Prostate gland (tissue), 2 donors: ENCODE data around the gene CTF1. TPM values are rescaled to one million over a fixed set of nuclear protein-coding genes. Genes with fewer than 3 reads are reported as not detected.

ENCODE experiments used
- DNase-seq: peaks from one replicate; pipeline ENCODE4 v3.0.0-alpha.2; 2019; ENCODE audit warnings: low spot score
- H3K27ac ChIP-seq, 2 donors: fragments of 200-600 bp; sonication (generic); 2 replicates each; pipeline ENCODE4 v1.5.1; 2017 to 2019
- H3K27me3 ChIP-seq: fragments of 200-600 bp; sonication (generic); replicated peaks from 2 replicates; pipeline ENCODE4 v1.5.1; 2019; ENCODE audit not compliant: insufficient read depth
- H3K36me3 ChIP-seq, 2 donors: fragments of 200-600 bp; sonication (generic); 1 replicate in 1 of 2; 2 replicates in 1 of 2; pipeline versions ENCODE4 v1.5.1 to v1.8.1; 2017 to 2019
- H3K4me1 ChIP-seq: fragments of 200-600 bp; sonication (generic); replicated peaks from 2 replicates; pipeline ENCODE4 v1.5.1; 2019
- H3K4me3 ChIP-seq, 2 donors: fragments of 200-600 bp; sonication (generic); 2 replicates each; pipeline ENCODE4 v1.5.1; 2017 to 2019
- H3K9me3 ChIP-seq: fragments of 200-600 bp; sonication (generic); 2 replicates; pipeline ENCODE4 v1.5.1; 2017
- CTCF ChIP-seq, 4 experiments: fragments of 200-600 bp in 2 of 4; fragments of 450-650 bp in 2 of 4; sonication (generic) in 2 of 4; IDR thresholded peaks; 1 replicate in 3 of 4; 2 replicates in 1 of 4; pipeline ENCODE4 v1.5.1; 2016 to 2019; ENCODE audit warnings: antibody characterized with exemption in 4 of 4, mild to moderate bottlenecking in 2 of 4, moderate library complexity in 2 of 4
- POLR2A ChIP-seq: fragments of 450-650 bp; IDR thresholded peaks from one replicate; pipeline ENCODE4 v1.6.1; 2016; ENCODE audit warnings: antibody characterized with exemption, mild to moderate bottlenecking
- POLR2AphosphoS5 ChIP-seq: sonication (generic); formaldehyde crosslinking; IDR thresholded peaks from one replicate; pipeline ENCODE4 v1.6.1; 2017; ENCODE audit warnings: antibody characterized with exemption
- WGBS: methylation state at CpG from one replicate; pipeline ENCODE4 v1.1.5; 2018; 5-methylcytosine and 5-hydroxymethylcytosine counted together
- intact Hi-C: fragments of 100-400 bp; cut with DNase I; formaldehyde crosslinking; loops from one replicate; pipeline ENCODE4 v1.14.2; 2022
- total RNA-seq, 2 donors: library from RNA; depleted of rRNA; stranded (reverse); fragments of >200 nt; gene quantifications; one replicate each; pipeline ENCODE4 v1.1.0, GENCODE V29; 2016

CTF1 gene
- total RNA-seq, 2 donors from 2014 or later: 9.8 to 13.9 TPM

- Histone ChIP-seq H3K27ac (peak overlapping the region; percentile 83 to 89), H3K9me3 (no peaks in the 10 kb centered on the region), H3K4me1 (peaks cover 9% of the 10 kb centered on the region), H3K27me3 (no peaks in the 10 kb centered on the region), H3K36me3 (no peaks in the 10 kb centered on the region), H3K4me3 (peak overlapping the region; percentile 5 to 74)
- WGBS: 68% methylated on average over 5 of the region's 5 CpGs
- intact Hi-C loops: no loop called here
- DNase-seq: no peak
- TF ChIP-seq POLR2AphosphoS5: no peak
- TF ChIP-seq CTCF (IDR thresholded peaks at IDR 0.05): no peak
- no peak for TF ChIP-seq POLR2A
Observed at GRCh38 chr16:30876867-30877266, 19.5 kb upstream of the CTF1 start.

- no peak for DNase-seq
- no peak overlapping the region for H3K27ac ChIP-seq
- no peaks in the 10 kb centered on the region for H3K36me3 ChIP-seq
Observed at GRCh38 chr16:30882429-30883310, 13.7 kb upstream of the CTF1 start.

GRCh38 chr16:30884760-30885159 is 11.7 kb upstream of the CTF1 start:
- no peaks in the 10 kb centered on the region for H3K4me1 ChIP-seq
- DNase-seq: no peak
- no peaks in the 10 kb centered on the region for H3K9me3 ChIP-seq
- no peaks in the 10 kb centered on the region for H3K27me3 ChIP-seq
- 76% methylated on average over 3 of the region's 3 CpGs for WGBS
- no peak overlapping the region for H3K4me3 ChIP-seq
- intact Hi-C loops: loop anchor here (5.0 kb wide), 1 partner anchor 97 kb away; the partner anchor contains the start of gene ZNF629
- TF ChIP-seq POLR2A (no peak), CTCF (IDR thresholded peaks at IDR 0.05) (no peak), POLR2AphosphoS5 (no peak)
- no peak overlapping the region for H3K27ac ChIP-seq
- no peaks in the 10 kb centered on the region for H3K36me3 ChIP-seq

More at GRCh38 chr16:30882429-30883310, 13.7 kb upstream of the CTF1 start:
- WGBS: 78% methylated on average over 4 of the region's 4 CpGs
- Histone ChIP-seq H3K4me3 (no peak overlapping the region), H3K4me1 (no peaks in the 10 kb centered on the region), H3K9me3 (no peaks in the 10 kb centered on the region), H3K27me3 (no peaks in the 10 kb centered on the region)
- TF ChIP-seq CTCF (IDR thresholded peaks at IDR 0.05) (no peak), POLR2AphosphoS5 (no peak), POLR2A (no peak)
- intact Hi-C loops: no loop called here

- H3K27ac ChIP-seq: no peak overlapping the region
- H3K27me3 ChIP-seq: no peaks in the 10 kb centered on the region
- TF ChIP-seq POLR2A (no peak), CTCF (IDR thresholded peaks at IDR 0.05) (no peak), POLR2AphosphoS5 (no peak)
- no peaks in the 10 kb centered on the region for H3K9me3 ChIP-seq
- no peaks in the 10 kb centered on the region for H3K4me1 ChIP-seq
- no peak for DNase-seq
- intact Hi-C loops: loop anchor here (5.0 kb wide), 1 partner anchor 98 kb away; the partner anchor contains the start of gene ZNF629
- 91% methylated on average over 9 of the region's 9 CpGs for WGBS
- H3K36me3 ChIP-seq: no peaks in the 10 kb centered on the region
- no peak overlapping the region for H3K4me3 ChIP-seq
Observed at GRCh38 chr16:30885196-30885595, 11.2 kb upstream of the CTF1 start.
